ENCODE measurements around the gene AQP12A.

DNA sequence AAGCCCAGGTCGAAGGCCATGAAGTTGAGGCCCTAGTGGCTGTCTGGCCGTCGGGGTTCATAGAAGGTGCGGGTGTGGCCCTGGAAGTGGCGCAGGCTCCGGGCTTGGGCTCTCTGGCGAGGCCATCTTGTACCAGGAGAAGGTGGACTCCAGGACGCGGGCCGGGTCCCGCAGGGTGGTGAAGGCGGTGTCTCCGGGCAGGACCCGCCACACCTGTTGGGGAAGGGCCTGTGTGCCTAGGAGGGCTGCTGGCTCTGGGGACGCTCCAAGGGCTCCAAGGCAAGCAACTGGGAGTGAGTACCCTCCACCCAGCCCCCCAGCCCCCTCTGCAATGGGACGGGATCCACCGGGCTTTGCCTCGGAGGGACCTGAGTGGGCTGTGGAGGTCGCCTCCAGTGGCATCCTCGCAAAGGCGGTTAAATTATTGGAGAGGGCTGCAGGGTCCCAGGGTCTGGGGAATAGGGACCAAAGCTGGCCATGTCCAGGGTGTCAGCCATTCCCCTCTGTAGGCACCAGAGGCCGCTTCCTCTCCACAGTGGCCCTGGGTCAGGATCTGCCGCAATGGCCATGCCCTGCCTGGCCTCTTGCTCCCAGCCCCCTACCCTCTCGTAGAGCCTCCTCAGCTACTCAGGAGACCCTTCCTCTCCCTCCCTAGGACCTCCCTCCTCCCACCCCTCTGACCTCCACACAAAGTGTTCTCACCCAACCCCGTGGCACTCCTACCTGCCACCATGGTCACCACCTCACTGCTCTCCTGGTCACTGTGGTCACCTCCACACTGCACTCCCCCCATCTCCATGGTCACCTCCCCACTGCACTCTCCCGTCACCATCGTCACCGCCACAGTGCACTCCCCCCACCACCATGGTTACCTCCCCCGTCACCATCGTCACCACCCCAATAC is 10.3 kb downstream of the AQP12A start:
- TF ChIP-seq, protein P1, sequence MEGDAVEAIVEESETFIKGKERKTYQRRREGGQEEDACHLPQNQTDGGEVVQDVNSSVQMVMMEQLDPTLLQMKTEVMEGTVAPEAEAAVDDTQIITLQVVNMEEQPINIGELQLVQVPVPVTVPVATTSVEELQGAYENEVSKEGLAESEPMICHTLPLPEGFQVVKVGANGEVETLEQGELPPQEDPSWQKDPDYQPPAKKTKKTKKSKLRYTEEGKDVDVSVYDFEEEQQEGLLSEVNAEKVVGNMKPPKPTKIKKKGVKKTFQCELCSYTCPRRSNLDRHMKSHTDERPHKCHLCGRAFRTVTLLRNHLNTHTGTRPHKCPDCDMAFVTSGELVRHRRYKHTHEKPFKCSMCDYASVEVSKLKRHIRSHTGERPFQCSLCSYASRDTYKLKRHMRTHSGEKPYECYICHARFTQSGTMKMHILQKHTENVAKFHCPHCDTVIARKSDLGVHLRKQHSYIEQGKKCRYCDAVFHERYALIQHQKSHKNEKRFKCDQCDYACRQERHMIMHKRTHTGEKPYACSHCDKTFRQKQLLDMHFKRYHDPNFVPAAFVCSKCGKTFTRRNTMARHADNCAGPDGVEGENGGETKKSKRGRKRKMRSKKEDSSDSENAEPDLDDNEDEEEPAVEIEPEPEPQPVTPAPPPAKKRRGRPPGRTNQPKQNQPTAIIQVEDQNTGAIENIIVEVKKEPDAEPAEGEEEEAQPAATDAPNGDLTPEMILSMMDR (IDR thresholded peaks at IDR 0.05), result no peak
- TF ChIP-seq, protein P2, sequence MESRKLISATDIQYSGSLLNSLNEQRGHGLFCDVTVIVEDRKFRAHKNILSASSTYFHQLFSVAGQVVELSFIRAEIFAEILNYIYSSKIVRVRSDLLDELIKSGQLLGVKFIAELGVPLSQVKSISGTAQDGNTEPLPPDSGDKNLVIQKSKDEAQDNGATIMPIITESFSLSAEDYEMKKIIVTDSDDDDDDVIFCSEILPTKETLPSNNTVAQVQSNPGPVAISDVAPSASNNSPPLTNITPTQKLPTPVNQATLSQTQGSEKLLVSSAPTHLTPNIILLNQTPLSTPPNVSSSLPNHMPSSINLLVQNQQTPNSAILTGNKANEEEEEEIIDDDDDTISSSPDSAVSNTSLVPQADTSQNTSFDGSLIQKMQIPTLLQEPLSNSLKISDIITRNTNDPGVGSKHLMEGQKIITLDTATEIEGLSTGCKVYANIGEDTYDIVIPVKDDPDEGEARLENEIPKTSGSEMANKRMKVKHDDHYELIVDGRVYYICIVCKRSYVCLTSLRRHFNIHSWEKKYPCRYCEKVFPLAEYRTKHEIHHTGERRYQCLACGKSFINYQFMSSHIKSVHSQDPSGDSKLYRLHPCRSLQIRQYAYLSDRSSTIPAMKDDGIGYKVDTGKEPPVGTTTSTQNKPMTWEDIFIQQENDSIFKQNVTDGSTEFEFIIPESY (IDR thresholded peaks at IDR 0.05; ENCODE audit: borderline replicate concordance, low read depth), result no peak
- TF ChIP-seq POLR2AphosphoS5 (IDR thresholded peaks at IDR 0.05; ENCODE audit: low read depth, low read length) (no peak), RFX5 (IDR thresholded peaks at IDR 0.05; ENCODE audit: low read length) (no peak), RXRA (IDR thresholded peaks at IDR 0.05; ENCODE audit: borderline replicate concordance, low read depth) (no peak), CHD2 (IDR thresholded peaks at IDR 0.05; ENCODE audit: low read length, partially characterized antibody) (no peak), TAF1 (IDR thresholded peaks at IDR 0.05; ENCODE audit: borderline replicate concordance, low read depth, low read length) (no peak), GATA2 (CRISPR knock-in tag; IDR thresholded peaks at IDR 0.05) (no peak), RAD21 (IDR thresholded peaks at IDR 0.05; ENCODE audit: low read length) (no peak)
- TF ChIP-seq, protein P3, sequence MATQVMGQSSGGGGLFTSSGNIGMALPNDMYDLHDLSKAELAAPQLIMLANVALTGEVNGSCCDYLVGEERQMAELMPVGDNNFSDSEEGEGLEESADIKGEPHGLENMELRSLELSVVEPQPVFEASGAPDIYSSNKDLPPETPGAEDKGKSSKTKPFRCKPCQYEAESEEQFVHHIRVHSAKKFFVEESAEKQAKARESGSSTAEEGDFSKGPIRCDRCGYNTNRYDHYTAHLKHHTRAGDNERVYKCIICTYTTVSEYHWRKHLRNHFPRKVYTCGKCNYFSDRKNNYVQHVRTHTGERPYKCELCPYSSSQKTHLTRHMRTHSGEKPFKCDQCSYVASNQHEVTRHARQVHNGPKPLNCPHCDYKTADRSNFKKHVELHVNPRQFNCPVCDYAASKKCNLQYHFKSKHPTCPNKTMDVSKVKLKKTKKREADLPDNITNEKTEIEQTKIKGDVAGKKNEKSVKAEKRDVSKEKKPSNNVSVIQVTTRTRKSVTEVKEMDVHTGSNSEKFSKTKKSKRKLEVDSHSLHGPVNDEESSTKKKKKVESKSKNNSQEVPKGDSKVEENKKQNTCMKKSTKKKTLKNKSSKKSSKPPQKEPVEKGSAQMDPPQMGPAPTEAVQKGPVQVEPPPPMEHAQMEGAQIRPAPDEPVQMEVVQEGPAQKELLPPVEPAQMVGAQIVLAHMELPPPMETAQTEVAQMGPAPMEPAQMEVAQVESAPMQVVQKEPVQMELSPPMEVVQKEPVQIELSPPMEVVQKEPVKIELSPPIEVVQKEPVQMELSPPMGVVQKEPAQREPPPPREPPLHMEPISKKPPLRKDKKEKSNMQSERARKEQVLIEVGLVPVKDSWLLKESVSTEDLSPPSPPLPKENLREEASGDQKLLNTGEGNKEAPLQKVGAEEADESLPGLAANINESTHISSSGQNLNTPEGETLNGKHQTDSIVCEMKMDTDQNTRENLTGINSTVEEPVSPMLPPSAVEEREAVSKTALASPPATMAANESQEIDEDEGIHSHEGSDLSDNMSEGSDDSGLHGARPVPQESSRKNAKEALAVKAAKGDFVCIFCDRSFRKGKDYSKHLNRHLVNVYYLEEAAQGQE (IDR thresholded peaks at IDR 0.05; ENCODE audit: low read depth, low read length), result no peak
- TF ChIP-seq, protein P4, sequence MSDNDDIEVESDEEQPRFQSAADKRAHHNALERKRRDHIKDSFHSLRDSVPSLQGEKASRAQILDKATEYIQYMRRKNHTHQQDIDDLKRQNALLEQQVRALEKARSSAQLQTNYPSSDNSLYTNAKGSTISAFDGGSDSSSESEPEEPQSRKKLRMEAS (IDR thresholded peaks at IDR 0.05; ENCODE audit: low read depth), result no peak

Measured in SK-N-SH (cell line).